Measurements from ENCODE around the gene TMED7. TPM values are rescaled to one million over a fixed set of nuclear protein-coding genes. Genes with fewer than 3 reads are reported as not detected.

TMED7 gene
- total RNA-seq, 1 donor from 2014 or later: 109 TPM

- H3K4me3 Mint-ChIP-seq (ENCODE audit: unreplicated experiment): no peak overlapping the region
- peaks cover 9% of the 10 kb centered on the region for H3K4me1 Mint-ChIP-seq (ENCODE audit: unreplicated experiment)
- no peak overlapping the region for H3K27ac Mint-ChIP-seq (ENCODE audit: unreplicated experiment)
- no peak for DNase-seq (ENCODE audit: extremely low spot score, unreplicated experiment)
- peaks cover 18% of the 10 kb centered on the region for H3K36me3 Mint-ChIP-seq (ENCODE audit: unreplicated experiment)
- TF ChIP-seq CTCF (IDR thresholded peaks at IDR 0.05): no peak
- H3K9me3 Mint-ChIP-seq (ENCODE audit: unreplicated experiment): peaks cover 4% of the 10 kb centered on the region
- H3K27me3 Mint-ChIP-seq (ENCODE audit: unreplicated experiment): no peaks in the 10 kb centered on the region
Observed at GRCh38 chr5:115605436-115605835, 20.4 kb downstream of the TMED7 start.

GRCh38 chr5:115602591-115603125 lies 23.2 kb downstream of the TMED7 start:
- peaks cover 4% of the 10 kb centered on the region for H3K9me3 Mint-ChIP-seq (ENCODE audit: unreplicated experiment)
- no peaks in the 10 kb centered on the region for H3K27me3 Mint-ChIP-seq (ENCODE audit: unreplicated experiment)
- peak overlapping the region; percentile 73 for H3K27ac Mint-ChIP-seq (ENCODE audit: unreplicated experiment)
- peaks cover 24% of the 10 kb centered on the region for H3K4me1 Mint-ChIP-seq (ENCODE audit: unreplicated experiment)
- no peak for DNase-seq (ENCODE audit: extremely low spot score, unreplicated experiment)
- H3K36me3 Mint-ChIP-seq (ENCODE audit: unreplicated experiment): peaks cover 16% of the 10 kb centered on the region
- TF ChIP-seq CTCF (IDR thresholded peaks at IDR 0.05): no peak
- H3K4me3 Mint-ChIP-seq (ENCODE audit: unreplicated experiment): peak overlapping the region; percentile 59

GRCh38 chr5:115601701-115602590 lies 23.9 kb downstream of the TMED7 start, which contains the start of gene TICAM2:
Gene TICAM2 (minus strand): TSS chr5:115602479. CDS start chr5:115581256, 21,223 bp downstream.
- H3K27ac Mint-ChIP-seq (ENCODE audit: unreplicated experiment): peak within 1 kb of the TSS; percentile 73
- peak; percentile 17 for TF ChIP-seq CTCF (IDR thresholded peaks at IDR 0.05)
- H3K4me1 Mint-ChIP-seq (ENCODE audit: unreplicated experiment): peaks cover 31% of the 10 kb centered on the region
- no peak for DNase-seq (ENCODE audit: extremely low spot score, unreplicated experiment)
- peaks cover 4% of the 10 kb centered on the region for H3K9me3 Mint-ChIP-seq (ENCODE audit: unreplicated experiment)
- H3K27me3 Mint-ChIP-seq (ENCODE audit: unreplicated experiment): no peaks in the 10 kb centered on the region
- H3K36me3 Mint-ChIP-seq (ENCODE audit: unreplicated experiment): peaks cover 16% of the 10 kb centered on the region
- H3K4me3 Mint-ChIP-seq (ENCODE audit: unreplicated experiment): peak within 1 kb of the TSS; percentile 67

- no peak for TF ChIP-seq CTCF (IDR thresholded peaks at IDR 0.05)
- no peak for DNase-seq (ENCODE audit: extremely low spot score, unreplicated experiment)
- Mint-ChIP-seq H3K36me3 (ENCODE audit: unreplicated experiment) (peaks cover 5% of the 10 kb centered on the region), H3K4me3 (ENCODE audit: unreplicated experiment) (peak overlapping the region; percentile 52), H3K27me3 (ENCODE audit: unreplicated experiment) (no peaks in the 10 kb centered on the region), H3K4me1 (ENCODE audit: unreplicated experiment) (peaks cover 33% of the 10 kb centered on the region), H3K27ac (ENCODE audit: unreplicated experiment) (peak overlapping the region; percentile 75), H3K9me3 (ENCODE audit: unreplicated experiment) (peaks cover 4% of the 10 kb centered on the region)
Observed at GRCh38 chr5:115600766-115601165, 25.1 kb downstream of the TMED7 start.

GRCh38 chr5:115599924-115600323 lies 25.9 kb downstream of the TMED7 start:
- Mint-ChIP-seq H3K27me3 (ENCODE audit: unreplicated experiment) (no peaks in the 10 kb centered on the region), H3K4me1 (ENCODE audit: unreplicated experiment) (peaks cover 38% of the 10 kb centered on the region), H3K27ac (ENCODE audit: unreplicated experiment) (peak overlapping the region; percentile 75), H3K9me3 (ENCODE audit: unreplicated experiment) (peaks cover 4% of the 10 kb centered on the region), H3K36me3 (ENCODE audit: unreplicated experiment) (peaks cover 2% of the 10 kb centered on the region), H3K4me3 (ENCODE audit: unreplicated experiment) (no peak overlapping the region)
- TF ChIP-seq CTCF (IDR thresholded peaks at IDR 0.05): no peak
- no peak for DNase-seq (ENCODE audit: extremely low spot score, unreplicated experiment)

All from osteocyte (in vitro differentiated cells).